Measurements from ENCODE around the gene SLC27A5.

DNA sequence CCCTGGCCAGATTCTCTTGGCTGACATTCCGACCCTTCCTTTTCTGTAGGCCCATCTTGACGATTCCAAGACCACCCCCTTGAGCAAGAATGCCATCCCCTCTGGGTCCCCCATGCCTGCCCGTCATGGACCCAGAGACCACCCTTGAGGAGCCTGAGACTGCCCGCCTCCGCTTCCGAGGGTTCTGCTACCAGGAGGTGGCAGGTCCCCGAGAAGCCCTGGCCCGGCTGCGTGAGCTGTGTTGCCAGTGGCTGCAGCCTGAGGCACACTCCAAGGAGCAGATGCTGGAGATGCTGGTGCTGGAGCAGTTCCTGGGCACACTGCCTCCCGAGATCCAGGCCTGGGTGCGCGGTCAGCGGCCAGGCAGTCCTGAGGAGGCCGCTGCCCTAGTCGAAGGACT, 34.7 kb downstream of the SLC27A5 start:
- TF ChIP-seq, protein P1, sequence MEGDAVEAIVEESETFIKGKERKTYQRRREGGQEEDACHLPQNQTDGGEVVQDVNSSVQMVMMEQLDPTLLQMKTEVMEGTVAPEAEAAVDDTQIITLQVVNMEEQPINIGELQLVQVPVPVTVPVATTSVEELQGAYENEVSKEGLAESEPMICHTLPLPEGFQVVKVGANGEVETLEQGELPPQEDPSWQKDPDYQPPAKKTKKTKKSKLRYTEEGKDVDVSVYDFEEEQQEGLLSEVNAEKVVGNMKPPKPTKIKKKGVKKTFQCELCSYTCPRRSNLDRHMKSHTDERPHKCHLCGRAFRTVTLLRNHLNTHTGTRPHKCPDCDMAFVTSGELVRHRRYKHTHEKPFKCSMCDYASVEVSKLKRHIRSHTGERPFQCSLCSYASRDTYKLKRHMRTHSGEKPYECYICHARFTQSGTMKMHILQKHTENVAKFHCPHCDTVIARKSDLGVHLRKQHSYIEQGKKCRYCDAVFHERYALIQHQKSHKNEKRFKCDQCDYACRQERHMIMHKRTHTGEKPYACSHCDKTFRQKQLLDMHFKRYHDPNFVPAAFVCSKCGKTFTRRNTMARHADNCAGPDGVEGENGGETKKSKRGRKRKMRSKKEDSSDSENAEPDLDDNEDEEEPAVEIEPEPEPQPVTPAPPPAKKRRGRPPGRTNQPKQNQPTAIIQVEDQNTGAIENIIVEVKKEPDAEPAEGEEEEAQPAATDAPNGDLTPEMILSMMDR (conservative IDR thresholded peaks at IDR 0.05 in 1 of 2, IDR thresholded peaks at IDR 0.05 in 1 of 2; ENCODE audit: extremely low read depth in 1 of 2, insufficient read depth in 1 of 2, low read depth in 1 of 2, low read length in 2 of 2) = no peak
- no peak for TF ChIP-seq EZH2 (IDR thresholded peaks at IDR 0.05; ENCODE audit: borderline replicate concordance, low read length)

All from mammary epithelial cell (primary cell).